HG03354 (cell line): ENCODE data around the gene UHRF1.
"Not testable (repeated sequence)": the region's sequence is repeated elsewhere in the genome, so short reads cannot be mapped to it uniquely, and the experiment has no call there.

ENCODE experiments used
- ATAC-seq: cut with Tn5 transposase; IDR thresholded peaks from one replicate; pipeline ENCODE4 v1.9.1; 2021; ENCODE audit warnings: mild to moderate bottlenecking; ENCODE audit not compliant: unreplicated experiment, poor library complexity, severe bottlenecking

The UHRF1 gene

GRCh38 chr19:4909156-4909896 is at the start of gene UHRF1:
TSS of gene UHRF1 (plus strand) at chr19:4909501. CDS start at chr19:4910886, 1,385 bp downstream.
- ATAC-seq, result peak; percentile 28

- ATAC-seq, result no peak
These were observed 49.6 kb upstream of the UHRF1 start for GRCh38 chr19:4859697-4860096.

- no peak for ATAC-seq
These were observed 48.2 kb upstream of the UHRF1 start for GRCh38 chr19:4861147-4861546.

- ATAC-seq, result peak; percentile 11
These were observed 42.5 kb upstream of the UHRF1 start for GRCh38 chr19:4866595-4867424.

GRCh38 chr19:4867534-4868285 is 41.6 kb upstream of the UHRF1 start, which contains the start of gene PLIN3:
TSS of gene PLIN3 (minus strand) at chr19:4867667. CDS start at chr19:4861394, 6,273 bp downstream.
- ATAC-seq, result peak; percentile 76

GRCh38 chr19:4868286-4868834 is 40.9 kb upstream of the UHRF1 start:
- no peak for ATAC-seq

- no peak for ATAC-seq
These were observed 39.1 kb upstream of the UHRF1 start for GRCh38 chr19:4870025-4870700.

- no peak for ATAC-seq
These were observed 37.6 kb upstream of the UHRF1 start for GRCh38 chr19:4871711-4872110.

- ATAC-seq, result no peak
These were observed 35.4 kb upstream of the UHRF1 start for GRCh38 chr19:4873930-4874329.

- ATAC-seq, result no peak
These were observed 31.4 kb upstream of the UHRF1 start for GRCh38 chr19:4877753-4878490.

GRCh38 chr19:4878491-4878968 is 30.8 kb upstream of the UHRF1 start:
- no peak for ATAC-seq

GRCh38 chr19:4879041-4879440 is 30.3 kb upstream of the UHRF1 start:
- no peak for ATAC-seq

- ATAC-seq, result not testable (repeated sequence)
These were observed 26.4 kb upstream of the UHRF1 start for GRCh38 chr19:4882874-4883273.

- not testable (repeated sequence) for ATAC-seq
These were observed 24.3 kb upstream of the UHRF1 start for GRCh38 chr19:4884993-4885392.

- not testable (repeated sequence) for ATAC-seq
These were observed 21.5 kb upstream of the UHRF1 start for GRCh38 chr19:4887803-4888202.

- ATAC-seq, result no peak
These were observed 20.1 kb upstream of the UHRF1 start for GRCh38 chr19:4889034-4889815.

- no peak for ATAC-seq
These were observed 18.2 kb upstream of the UHRF1 start for GRCh38 chr19:4891066-4891465.

- not testable (repeated sequence) for ATAC-seq
These were observed 16.3 kb upstream of the UHRF1 start for GRCh38 chr19:4892962-4893361.
